ENCODE data around the gene JADE2.

Gene JADE2

DNA sequence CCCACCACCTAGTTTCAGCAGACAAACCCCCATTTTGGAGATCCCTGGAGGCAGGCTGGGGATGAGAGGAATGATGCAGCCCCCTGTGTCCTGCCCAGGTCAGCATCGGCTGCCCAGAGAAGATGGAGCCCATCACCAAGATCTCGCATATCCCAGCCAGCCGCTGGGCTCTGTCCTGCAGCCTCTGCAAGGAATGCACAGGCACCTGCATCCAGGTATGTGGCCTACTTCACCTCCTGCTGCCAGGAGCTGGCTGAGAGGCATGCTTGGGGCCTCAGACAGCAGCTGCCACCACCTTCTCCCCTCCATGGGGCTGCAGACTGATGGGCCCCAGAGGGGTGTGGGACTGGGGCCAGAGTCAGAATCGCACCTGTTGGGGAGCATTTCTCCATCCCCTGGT is 38.9 kb downstream of the JADE2 start:
- no peak for ATAC-seq
- peaks cover 37% of the 10 kb centered on the region for H3K4me1 Mint-ChIP-seq
- H3K27ac Mint-ChIP-seq = no peak overlapping the region
- no peaks in the 10 kb centered on the region for H3K9me3 Mint-ChIP-seq
- no peak overlapping the region for H3K4me3 Mint-ChIP-seq
- no peaks in the 10 kb centered on the region for H3K27me3 Mint-ChIP-seq
- no peak for DNase-seq

DNA sequence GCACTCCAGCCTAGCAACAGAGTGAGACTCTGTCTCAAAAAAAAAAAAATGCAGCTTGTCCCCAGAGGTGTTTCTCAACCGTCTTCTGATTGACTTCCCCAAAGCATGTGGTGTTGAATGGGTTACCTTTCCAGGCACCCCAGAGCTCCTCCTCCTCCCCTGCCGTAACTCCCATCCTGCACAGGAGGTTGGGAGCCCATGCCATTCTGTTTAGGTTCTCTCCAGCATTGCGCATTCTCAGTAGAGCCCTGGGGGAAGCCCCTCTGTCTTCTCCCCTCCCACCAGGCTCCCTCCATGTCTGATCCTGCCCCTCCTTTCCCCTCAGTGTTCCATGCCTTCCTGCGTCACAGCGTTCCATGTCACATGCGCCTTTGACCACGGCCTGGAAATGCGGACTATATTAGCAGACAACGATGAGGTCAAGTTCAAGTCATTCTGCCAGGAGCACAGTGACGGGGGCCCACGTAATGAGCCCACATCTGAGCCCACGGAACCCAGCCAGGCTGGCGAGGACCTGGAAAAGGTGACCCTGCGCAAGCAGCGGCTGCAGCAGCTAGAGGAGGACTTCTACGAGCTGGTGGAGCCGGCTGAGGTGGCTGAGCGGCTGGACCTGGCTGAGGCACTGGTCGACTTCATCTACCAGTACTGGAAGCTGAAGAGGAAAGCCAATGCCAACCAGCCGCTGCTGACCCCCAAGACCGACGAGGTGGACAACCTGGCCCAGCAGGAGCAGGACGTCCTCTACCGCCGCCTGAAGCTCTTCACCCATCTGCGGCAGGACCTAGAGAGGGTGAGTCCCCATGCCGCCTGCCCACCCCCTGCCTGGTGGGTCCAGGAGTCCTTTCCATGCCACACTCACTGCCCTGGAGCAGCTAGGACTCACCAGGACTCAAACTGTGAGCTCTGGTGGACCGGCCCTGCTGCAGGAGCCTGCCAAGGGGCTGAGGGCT is 40.6 kb downstream of the JADE2 start:
- Mint-ChIP-seq H3K9me3 (no peaks in the 10 kb centered on the region), H3K4me3 (no peak overlapping the region), H3K4me1 (peaks cover 43% of the 10 kb centered on the region), H3K27ac (peak overlapping the region; percentile 25 to 92), H3K27me3 (no peaks in the 10 kb centered on the region)
- ATAC-seq = no peak
- no peak for DNase-seq

DNA sequence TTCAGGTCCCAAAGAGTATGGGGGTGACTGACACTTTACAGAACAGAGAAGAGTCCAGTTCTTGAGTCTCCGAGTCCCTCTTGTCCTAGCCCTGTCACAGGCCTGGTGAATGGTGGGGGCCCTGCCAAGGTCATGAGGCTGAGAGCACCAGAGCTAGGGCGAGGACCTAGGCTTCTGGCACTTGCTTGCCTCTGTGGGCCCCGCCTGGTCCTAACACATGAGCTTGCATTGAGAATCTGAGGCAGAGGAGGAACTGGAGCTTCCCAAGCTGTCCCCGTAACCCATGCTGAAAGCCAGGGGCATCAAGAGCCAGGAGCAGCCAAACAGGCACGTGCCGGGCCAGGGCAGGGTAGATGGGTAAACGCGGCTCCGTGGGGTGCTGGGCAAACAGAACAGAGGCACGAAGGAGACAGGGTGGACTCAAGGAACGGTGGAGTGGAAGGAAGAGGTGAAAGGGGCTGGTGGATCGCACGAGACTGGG is 41.3 kb downstream of the JADE2 start:
- peaks cover 40% of the 10 kb centered on the region for H3K4me1 Mint-ChIP-seq
- H3K27ac Mint-ChIP-seq = peak overlapping the region; percentile 49 to 91
- ATAC-seq = no peak
- no peaks in the 10 kb centered on the region for H3K9me3 Mint-ChIP-seq
- H3K4me3 Mint-ChIP-seq = no peak overlapping the region
- no peaks in the 10 kb centered on the region for H3K27me3 Mint-ChIP-seq
- no peak for DNase-seq

DNA sequence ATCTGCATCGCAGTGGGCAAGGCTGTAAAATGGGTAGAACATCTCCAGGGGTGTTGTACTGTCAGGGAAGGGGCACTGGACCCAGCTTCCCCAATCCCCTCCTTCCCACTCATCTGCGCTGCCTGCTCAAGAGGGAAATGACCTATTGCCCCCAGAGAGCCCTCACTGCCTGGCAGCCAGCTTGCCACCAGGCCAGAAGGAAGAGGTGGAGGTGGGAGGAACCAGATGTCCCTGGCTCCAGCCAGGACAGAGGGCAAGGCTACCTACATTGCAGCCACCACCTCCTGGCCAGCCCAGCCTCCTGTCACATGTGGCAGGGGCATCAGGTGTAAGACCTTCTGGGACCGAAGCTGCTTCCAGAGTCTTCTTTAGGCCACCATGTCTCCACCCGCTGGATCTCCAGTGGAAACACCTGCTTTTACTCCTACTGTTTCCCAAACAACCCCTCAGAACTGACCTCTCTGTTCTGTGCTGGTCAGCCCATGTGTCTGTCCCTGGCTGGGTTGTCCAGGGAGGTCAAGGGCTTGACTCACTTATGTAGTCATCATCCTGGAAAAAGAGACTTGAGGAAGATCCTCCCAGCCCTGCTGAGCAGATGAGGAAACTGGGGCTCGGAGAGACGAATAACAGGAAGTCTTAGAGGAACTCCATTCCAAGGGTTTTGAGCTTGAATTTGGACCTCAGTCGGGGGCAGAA is 42.3 kb downstream of the JADE2 start:
- DNase-seq (no peak), ATAC-seq (no peak)
- Mint-ChIP-seq H3K27me3 (no peaks in the 10 kb centered on the region), H3K4me3 (no peak overlapping the region), H3K4me1 (peaks cover 40% of the 10 kb centered on the region), H3K27ac (peak overlapping the region; percentile 80 to 91), H3K9me3 (no peaks in the 10 kb centered on the region)

DNA sequence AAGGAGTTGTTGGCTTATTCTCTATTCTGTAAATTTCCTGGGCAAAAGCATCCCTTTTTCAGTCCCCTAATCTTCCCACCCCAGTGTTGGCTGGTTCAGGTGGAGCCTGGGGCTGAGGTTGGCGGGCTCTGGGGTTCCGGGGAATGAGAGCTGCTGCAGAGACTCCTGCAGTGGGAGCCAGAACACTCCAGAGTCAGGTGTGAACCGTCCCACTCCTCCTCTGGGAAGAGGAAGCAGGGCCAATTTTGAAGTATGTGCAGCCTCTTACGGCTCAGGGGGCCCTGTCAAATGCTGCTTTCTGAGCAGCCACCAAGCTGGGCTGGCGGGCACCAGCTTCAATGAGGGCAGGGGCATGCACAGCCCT is 42.8 kb downstream of the JADE2 start:
- no peak for ATAC-seq
- Mint-ChIP-seq H3K9me3 (no peaks in the 10 kb centered on the region), H3K4me3 (no peak overlapping the region), H3K4me1 (peaks cover 40% of the 10 kb centered on the region), H3K27ac (peak overlapping the region in 1 of 2 donors; percentile 72), H3K27me3 (no peaks in the 10 kb centered on the region)
- DNase-seq = no peak

DNA sequence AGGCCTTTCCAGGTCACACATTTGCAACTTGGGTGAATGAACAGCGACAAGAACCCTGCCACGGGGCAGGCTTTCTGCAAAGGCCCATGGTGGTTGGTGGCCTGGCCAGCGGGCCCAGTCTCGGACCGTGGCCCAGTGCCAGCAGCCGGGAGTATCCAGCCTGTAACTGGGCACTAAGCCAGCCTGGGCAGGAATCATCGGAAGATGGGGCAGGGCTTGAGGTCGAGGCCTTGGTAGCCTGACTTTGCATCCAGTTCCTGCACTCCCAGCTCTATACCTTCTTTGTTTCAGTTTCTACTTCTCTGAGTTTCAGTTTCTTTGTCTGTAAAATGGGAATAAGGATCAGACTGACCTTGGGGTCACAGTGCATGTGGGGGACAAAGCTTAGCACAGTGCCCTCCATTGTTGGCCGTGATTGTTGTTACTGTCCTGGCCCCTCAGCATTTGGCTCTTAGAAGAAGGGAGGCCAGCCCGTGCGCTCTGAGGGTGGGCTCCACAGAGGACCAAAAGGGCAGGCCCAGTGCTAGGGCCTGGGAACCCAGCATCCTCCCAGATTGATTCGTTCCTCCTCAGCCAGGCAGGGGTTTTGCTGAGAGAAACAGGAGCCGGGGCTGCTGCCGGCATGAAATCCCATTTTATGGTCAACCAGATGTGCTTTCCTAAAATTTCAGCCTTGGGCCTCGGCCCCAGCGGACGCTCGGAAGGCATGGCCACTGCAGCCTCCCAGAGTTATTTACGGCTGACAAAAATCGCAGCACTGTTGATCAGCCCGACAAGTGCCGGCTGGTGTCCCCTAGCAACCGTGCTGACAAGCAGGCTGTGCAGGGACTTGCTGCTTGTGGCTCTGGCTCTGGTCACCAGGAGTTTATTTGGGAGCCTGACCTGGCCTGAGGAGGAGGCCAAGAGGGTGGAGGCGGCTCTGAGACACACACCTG is 43.6 kb downstream of the JADE2 start:
- DNase-seq (no peak), ATAC-seq (no peak)
- no peaks in the 10 kb centered on the region for H3K27me3 Mint-ChIP-seq
- peaks cover 40% of the 10 kb centered on the region for H3K4me1 Mint-ChIP-seq
- peak overlapping the region in 1 of 2 donors; percentile 95 for H3K27ac Mint-ChIP-seq
- H3K9me3 Mint-ChIP-seq = no peaks in the 10 kb centered on the region
- no peak overlapping the region for H3K4me3 Mint-ChIP-seq

DNA sequence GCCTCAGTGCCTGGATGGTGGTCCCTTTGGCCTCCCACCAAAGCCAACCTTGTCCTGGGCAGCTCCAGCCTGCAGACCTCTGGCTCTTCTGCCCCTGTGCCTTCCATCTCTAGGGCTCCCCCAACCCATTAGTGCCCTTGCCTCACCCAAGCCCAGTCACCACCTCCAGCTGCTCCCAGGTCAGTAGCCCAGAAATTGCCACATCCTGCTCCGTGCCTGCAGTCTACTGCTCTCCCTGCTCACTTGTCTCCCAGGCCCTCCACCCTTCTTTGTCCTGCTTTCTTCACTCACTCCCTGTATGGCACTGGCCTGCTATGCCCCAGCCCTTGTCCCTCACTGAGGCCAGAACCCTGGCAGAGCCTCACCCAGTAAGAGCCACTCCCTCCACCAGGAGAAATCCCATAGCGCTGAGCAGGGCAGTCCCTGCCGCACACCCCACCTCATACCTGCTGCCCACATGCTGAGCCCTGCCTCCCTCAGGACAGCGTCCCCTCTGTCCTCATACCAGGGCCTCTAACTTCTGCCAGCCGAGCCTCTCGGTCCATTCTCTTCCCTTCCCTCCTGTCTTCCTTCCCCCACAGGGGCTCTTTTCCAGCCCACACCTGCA is 44.4 kb downstream of the JADE2 start:
- H3K27ac Mint-ChIP-seq = peak overlapping the region; percentile 81 to 95
- peaks cover 40% of the 10 kb centered on the region for H3K4me1 Mint-ChIP-seq
- DNase-seq (no peak), ATAC-seq (no peak)
- H3K27me3 Mint-ChIP-seq = no peaks in the 10 kb centered on the region
- H3K4me3 Mint-ChIP-seq = no peak overlapping the region
- no peaks in the 10 kb centered on the region for H3K9me3 Mint-ChIP-seq

DNA sequence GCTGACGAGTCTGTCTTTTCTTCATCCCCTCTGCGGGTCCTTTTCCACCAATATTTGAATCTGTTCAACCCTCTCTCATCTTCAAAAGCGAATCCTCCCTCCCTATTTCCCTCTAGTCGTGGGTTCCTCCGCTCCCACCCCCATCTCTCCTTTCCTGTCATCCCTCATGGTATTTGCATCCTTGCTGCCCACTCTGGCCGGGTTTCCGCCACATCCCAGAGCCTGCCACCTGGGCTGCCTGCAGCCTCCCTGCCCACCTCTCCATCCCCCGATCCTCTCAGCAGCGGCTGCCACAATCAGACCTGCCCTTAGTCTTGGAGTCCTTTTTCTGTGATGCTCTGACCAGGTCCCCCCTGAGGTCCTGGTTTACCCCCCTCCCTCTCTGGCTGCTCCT is 44.9 kb downstream of the JADE2 start:
- no peak overlapping the region for H3K4me3 Mint-ChIP-seq
- no peak for DNase-seq
- H3K27ac Mint-ChIP-seq = peak overlapping the region; percentile 81 to 95

DNA sequence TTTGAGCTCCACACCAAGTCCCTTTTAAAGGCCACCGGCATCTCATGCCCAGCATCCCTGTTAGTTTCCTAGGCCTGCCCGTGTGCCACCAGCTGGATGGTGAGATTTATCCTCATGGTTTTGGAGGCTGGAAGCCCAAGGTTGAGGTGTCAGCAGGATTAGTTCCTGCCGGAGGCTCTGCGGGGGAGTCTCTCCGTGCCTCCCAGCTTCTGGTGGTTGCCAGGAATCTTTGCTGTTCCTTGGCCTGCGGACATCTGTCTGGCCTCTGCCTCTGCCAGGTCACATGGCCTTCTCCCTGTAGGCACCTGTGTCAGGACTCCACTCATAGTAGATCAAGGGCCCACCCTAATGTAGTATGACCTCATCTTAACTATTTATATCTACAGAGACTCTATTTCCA is 45.4 kb downstream of the JADE2 start:
- Mint-ChIP-seq H3K4me3 (peak overlapping the region in 1 of 2 donors; percentile 40), H3K27ac (peak overlapping the region; percentile 62 to 93), H3K9me3 (no peaks in the 10 kb centered on the region), H3K4me1 (peaks cover 40% of the 10 kb centered on the region), H3K27me3 (no peaks in the 10 kb centered on the region)
- no peak for ATAC-seq
- no peak for DNase-seq

More for the DNA sequence above, 44.9 kb downstream of the JADE2 start:
- H3K4me1 Mint-ChIP-seq = peaks cover 40% of the 10 kb centered on the region
- no peak for ATAC-seq
- H3K9me3 Mint-ChIP-seq = no peaks in the 10 kb centered on the region
- no peaks in the 10 kb centered on the region for H3K27me3 Mint-ChIP-seq

DNA sequence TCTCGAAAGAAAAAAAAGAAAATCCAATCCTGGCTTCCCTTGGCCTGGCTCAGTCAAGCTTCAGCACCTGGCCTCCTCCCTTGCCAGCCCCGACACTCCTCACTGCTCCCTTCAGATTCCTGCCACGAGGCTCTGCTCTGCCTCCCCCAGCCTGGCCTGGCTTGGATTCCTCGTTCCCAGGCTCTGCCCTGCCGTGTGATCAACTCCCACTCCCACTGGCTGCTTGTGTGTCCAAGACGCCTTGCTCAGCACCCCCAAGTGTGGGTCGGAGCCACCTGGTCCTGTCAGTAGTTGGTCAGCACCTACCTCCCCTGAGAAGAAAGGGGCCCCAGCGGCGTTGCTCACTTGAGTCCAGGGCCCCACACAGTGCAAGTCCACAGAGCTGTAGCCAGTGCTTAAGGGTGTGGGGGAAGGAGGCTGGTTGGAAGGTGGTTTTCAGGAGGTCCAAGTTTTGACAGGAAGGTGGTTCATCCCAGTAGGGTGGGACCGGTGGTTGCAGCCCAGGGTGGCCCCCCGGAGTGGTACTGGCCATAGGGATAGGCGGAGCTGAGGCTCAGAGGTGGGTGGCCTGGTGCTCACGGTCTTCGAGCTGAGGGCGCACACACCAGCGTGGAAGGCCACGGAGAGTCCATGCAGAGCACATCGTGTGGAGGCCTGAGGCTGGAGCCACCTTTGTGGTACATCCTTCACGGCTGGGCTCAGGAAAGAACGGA is 46.4 kb downstream of the JADE2 start:
- H3K9me3 Mint-ChIP-seq = no peaks in the 10 kb centered on the region
- no peak overlapping the region for H3K4me3 Mint-ChIP-seq
- no peaks in the 10 kb centered on the region for H3K27me3 Mint-ChIP-seq
- DNase-seq (no peak), ATAC-seq (peak; percentile 8)
- H3K4me1 Mint-ChIP-seq = peaks cover 43% of the 10 kb centered on the region
- H3K27ac Mint-ChIP-seq = peak overlapping the region; percentile 83 to 94

DNA sequence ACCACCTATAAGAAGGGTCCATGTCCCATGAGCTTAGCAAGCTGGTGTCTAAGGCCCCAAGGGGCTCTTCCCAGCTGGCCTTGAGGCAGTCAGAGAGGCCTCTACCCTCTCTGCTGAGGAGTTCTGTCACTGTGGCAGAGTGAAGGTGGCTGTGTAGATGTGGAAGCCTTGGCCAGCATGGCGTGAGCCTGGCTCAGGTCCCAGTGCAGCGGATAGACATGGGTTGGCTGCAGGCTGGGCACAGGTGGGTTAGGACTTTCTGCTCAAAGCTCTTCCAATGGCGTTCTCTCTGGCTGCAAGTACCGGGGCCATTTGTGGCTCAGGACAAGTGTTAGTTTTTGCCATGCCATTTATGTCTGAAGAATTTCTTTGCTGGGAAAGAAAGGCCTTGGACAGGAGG is 47.3 kb downstream of the JADE2 start:
- DNase-seq (no peak), ATAC-seq (no peak)
- H3K27ac Mint-ChIP-seq = no peak overlapping the region
- no peak overlapping the region for H3K4me3 Mint-ChIP-seq
- H3K27me3 Mint-ChIP-seq = no peaks in the 10 kb centered on the region
- peaks cover 44% of the 10 kb centered on the region for H3K4me1 Mint-ChIP-seq
- H3K9me3 Mint-ChIP-seq = no peaks in the 10 kb centered on the region

DNA sequence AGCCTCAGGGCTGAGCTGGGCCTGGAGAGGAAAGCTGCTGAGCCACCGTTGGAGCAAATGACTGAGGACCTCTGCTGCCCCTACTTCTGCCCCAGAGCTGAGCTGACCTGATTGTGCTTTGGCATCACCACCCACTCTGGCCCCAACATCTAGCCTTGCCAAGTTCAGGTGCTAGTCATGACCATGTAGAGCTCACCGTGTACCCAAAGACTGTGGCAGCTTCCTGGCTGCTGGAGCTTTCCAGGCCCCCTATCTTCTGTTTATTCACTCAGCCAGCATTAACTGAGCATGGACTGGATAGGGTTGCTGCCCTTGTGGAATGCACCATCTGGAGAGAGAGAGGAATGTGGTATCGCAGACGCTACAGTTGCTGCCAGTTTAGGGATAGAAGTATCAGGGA is 49.1 kb downstream of the JADE2 start:
- ATAC-seq = no peak
- H3K4me3 Mint-ChIP-seq = no peak overlapping the region
- no peaks in the 10 kb centered on the region for H3K27me3 Mint-ChIP-seq
- DNase-seq = no peak
- H3K9me3 Mint-ChIP-seq = no peaks in the 10 kb centered on the region
- H3K27ac Mint-ChIP-seq = peak overlapping the region in 1 of 2 donors; percentile 31
- H3K4me1 Mint-ChIP-seq = peaks cover 33% of the 10 kb centered on the region

DNA sequence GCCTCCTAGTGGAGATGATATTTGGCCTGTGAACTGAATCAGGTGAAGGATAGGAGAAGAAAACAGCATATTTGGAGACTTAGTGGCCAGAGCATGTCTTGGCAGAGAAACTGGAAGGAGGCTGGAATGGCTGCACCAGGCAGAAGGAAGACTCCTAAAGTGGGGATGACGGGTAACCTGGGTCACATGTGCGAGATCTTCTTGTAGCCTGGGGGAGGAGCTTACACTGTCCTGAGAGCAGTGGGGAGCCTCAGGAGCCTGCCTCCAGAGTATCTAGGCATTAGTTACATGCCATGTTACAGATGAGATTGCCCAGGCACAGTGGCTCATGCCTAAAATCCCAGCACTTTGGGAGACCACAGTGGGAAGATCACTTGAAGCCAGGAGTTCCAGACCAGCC is 49.8 kb downstream of the JADE2 start:
- peaks cover 27% of the 10 kb centered on the region for H3K4me1 Mint-ChIP-seq
- ATAC-seq (no peak), DNase-seq (no peak)
- no peaks in the 10 kb centered on the region for H3K9me3 Mint-ChIP-seq
- H3K27ac Mint-ChIP-seq = peak overlapping the region in 1 of 2 donors; percentile 82
- H3K27me3 Mint-ChIP-seq = no peaks in the 10 kb centered on the region
- no peak overlapping the region for H3K4me3 Mint-ChIP-seq

DNA sequence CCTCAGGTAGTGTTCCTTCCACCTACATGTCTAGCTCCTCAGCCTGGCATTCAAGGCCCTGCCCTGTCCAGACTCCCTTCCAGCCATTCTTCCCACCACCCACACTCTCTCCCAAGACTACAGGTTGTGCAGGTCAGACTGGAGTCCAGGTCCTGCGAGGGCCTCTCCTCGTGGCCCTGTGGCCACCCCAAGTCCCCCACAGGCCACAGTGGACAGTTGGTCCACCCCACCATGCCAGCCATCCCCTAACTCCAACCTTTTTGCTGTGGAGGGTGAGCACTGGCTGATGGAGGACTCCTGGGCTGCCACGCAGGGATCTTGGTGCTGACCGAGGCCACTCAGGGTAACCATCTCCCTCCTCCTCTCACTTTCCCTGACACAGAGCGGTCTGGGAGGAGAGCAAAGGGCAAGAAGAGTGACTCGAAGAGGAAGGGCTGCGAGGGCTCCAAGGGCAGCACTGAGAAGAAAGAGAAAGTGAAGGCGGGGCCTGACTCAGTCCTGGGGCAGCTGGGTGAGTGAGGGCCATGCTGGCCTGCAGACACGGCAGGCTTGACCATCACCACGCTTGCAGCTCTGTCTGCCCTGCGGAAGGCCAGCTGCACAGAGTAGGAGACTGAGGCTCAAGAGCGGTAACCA is 51.0 kb downstream of the JADE2 start:
- Mint-ChIP-seq H3K27me3 (no peaks in the 10 kb centered on the region), H3K4me1 (peaks cover 21% of the 10 kb centered on the region), H3K9me3 (no peaks in the 10 kb centered on the region), H3K27ac (peak overlapping the region; percentile 7 to 90), H3K4me3 (no peak overlapping the region)
- no peak for DNase-seq
- ATAC-seq = no peak

Data from stimulated activated naive CD8-positive, alpha-beta T cell treated with anti-CD3 and anti-CD28 coated beads, Interleukin-15, amount 100 ng/mL, for 72 hours (primary cell).